Activated T-helper 2 cell treated with anti-CD3 and anti-CD28 coated beads, Interferon-gamma antibody, Interleukin-2, Interleukin-4, amounts not matched to agents 10 μg/mL and 5 μg/mL and 100 μg/mL, durations not matched to agents 14 hours and 24 hours and 36 hours (primary cell): Measurements from ENCODE around the gene HIC2. TPM values are rescaled to one million over a fixed set of nuclear protein-coding genes. Genes with fewer than 3 reads are reported as not detected.
"Not testable (repeated sequence)": the region's sequence is repeated elsewhere in the genome, so short reads cannot be mapped to it uniquely, and the experiment has no call there.

Experiments used
- DNase-seq: peaks from one replicate; pipeline ENCODE4 v3.0.0; 2021; ENCODE audit warnings: low spot score
- H3K27ac Mint-ChIP-seq: one replicate; pipeline ENCODE4 v1.8.0; 2021; ENCODE audit warnings: mixed read lengths
- H3K27me3 Mint-ChIP-seq: one replicate; pipeline ENCODE4 v1.8.0; 2021; ENCODE audit warnings: low read depth, mixed read lengths
- H3K36me3 Mint-ChIP-seq: one replicate; pipeline ENCODE4 v1.8.0; 2021; ENCODE audit warnings: low read depth, mixed read lengths
- H3K4me1 Mint-ChIP-seq: one replicate; pipeline ENCODE4 v1.8.0; 2021; ENCODE audit warnings: low read depth, mixed read lengths
- H3K4me3 Mint-ChIP-seq: one replicate; pipeline ENCODE4 v1.8.0; 2021; ENCODE audit warnings: low read depth, mild to moderate bottlenecking, moderate library complexity, mixed read lengths
- H3K9me3 Mint-ChIP-seq: one replicate; pipeline ENCODE4 v1.8.0; 2021; ENCODE audit warnings: mixed read lengths
- intact Hi-C: fragments of 100-400 bp; cut with micrococcal nuclease; formaldehyde crosslinking; loops from one replicate; pipeline ENCODE4 v1.15.1; 2023
- total RNA-seq: library from RNA; stranded (reverse); gene quantifications from 2 replicates; pipeline ENCODE4 v1.2.3, GENCODE V29; 2022

HIC2 gene
- total RNA-seq, 1 donor from 2014 or later: 4.9 TPM

DNA sequence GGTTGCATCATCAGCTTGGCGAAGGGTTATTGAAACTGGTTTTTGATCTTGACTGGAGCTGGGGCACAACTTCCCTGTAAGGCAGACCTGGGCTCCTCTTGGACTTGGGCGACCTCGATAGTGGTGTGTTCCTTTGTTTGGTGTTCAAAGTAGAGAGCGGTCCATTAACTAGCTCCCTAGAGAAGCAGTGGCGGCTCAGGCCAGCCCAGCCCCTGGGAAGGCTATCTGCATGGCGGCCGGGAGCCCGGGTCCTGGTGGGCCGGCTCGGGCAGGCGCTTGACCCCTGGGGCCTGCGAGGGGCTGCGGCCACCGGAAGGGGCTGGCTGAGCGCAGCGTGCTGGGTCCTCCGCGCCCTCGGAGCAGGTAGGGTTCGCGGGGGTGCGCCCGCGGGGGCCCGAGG lies 796 bp upstream of the HIC2 start:
- H3K9me3 Mint-ChIP-seq, intact Hi-C loops, DNase-seq, H3K27ac Mint-ChIP-seq, H3K27me3 Mint-ChIP-seq, H3K36me3 Mint-ChIP-seq, H3K4me1 Mint-ChIP-seq, H3K4me3 Mint-ChIP-seq: not testable (repeated sequence)

DNA sequence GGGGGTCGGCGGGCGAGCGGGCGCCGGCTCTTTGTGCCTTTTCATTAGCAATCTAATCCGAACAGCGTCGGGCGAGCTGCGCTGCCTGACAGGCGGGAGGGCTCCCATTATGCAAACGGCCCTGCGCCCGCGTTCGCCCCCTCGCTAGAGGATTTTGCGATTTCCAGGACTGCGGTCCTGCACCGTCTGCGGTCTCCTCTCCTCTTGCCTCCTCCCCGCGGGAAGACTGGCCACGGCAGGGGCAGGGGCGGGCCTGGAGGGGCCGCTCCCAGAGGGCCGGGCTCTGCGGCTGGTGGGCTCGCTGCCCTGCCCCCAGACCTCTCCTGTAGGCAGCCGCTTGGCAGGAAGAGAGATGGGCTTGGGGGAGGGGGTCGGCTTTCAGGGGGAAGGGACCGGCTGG lies 682 bp downstream of the HIC2 start:
- intact Hi-C loops, H3K4me1 Mint-ChIP-seq, H3K4me3 Mint-ChIP-seq, H3K27ac Mint-ChIP-seq, H3K9me3 Mint-ChIP-seq, H3K36me3 Mint-ChIP-seq, DNase-seq, H3K27me3 Mint-ChIP-seq: not testable (repeated sequence)

DNA sequence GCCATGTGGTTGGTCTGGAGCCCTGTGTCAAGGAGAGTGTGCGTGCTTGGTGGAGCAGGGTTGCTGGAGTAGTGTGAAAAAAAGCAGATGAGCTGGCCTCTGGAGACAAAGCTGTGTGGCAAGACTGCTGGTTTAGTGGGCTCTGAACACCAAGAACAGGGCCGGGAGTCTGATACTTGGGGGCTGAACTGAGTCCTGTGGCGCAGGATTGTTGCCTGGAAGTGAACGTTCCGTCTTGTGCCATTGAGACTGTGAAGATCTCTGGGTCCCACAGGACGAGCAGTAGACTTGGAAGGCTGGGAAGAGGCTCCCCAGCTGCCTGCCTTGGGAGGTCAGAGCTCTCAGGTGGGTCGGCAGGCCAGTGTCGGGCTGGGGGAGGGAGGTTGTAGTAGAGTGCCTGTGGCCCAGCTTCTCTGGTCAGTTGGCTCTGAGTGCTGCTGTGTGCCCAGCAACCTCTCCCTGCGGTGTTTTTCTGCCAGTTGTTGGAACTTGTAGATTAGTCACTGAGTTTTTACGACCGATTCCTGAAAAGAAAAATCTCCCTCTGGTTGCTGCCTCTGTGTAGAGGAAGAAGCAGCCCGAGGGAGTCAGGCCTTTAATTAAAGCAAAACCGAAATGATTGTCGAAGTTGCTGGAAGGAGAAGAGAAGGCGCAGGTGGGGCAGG lies 1.9 kb downstream of the HIC2 start:
- H3K27ac Mint-ChIP-seq, H3K4me3 Mint-ChIP-seq, H3K4me1 Mint-ChIP-seq, intact Hi-C loops, H3K9me3 Mint-ChIP-seq, DNase-seq, H3K27me3 Mint-ChIP-seq, H3K36me3 Mint-ChIP-seq: not testable (repeated sequence)

DNA sequence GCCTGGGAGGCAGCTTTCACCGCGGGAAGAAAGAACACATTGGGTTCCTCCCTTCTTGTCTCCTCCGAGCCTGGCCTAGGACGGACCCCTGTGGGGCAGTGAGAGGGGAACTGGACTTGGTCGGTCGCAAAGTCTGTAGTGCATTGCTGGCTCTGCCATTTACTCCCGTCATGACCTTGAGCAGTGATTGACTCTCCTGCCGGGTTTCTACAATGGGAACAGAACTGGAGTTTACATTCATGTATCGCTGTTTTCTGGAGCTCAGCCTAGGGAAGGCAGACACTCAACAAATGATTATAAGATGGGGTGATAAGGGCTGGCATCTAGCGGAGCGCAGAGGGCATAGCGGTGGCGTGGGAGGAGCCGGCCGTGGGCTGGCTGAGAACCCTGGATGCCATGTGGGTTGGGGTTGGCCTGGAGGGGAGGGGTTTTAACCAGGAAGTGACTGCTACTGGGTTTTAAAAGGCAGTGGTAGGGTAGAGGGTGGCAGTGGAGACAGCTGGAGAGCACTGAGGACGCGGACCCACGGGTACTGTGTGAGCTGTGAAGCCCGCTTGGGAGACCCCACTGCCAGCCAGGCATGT lies 3.1 kb downstream of the HIC2 start:
- intact Hi-C loops, DNase-seq, H3K36me3 Mint-ChIP-seq, H3K9me3 Mint-ChIP-seq, H3K4me1 Mint-ChIP-seq, H3K27me3 Mint-ChIP-seq, H3K27ac Mint-ChIP-seq, H3K4me3 Mint-ChIP-seq: not testable (repeated sequence)

DNA sequence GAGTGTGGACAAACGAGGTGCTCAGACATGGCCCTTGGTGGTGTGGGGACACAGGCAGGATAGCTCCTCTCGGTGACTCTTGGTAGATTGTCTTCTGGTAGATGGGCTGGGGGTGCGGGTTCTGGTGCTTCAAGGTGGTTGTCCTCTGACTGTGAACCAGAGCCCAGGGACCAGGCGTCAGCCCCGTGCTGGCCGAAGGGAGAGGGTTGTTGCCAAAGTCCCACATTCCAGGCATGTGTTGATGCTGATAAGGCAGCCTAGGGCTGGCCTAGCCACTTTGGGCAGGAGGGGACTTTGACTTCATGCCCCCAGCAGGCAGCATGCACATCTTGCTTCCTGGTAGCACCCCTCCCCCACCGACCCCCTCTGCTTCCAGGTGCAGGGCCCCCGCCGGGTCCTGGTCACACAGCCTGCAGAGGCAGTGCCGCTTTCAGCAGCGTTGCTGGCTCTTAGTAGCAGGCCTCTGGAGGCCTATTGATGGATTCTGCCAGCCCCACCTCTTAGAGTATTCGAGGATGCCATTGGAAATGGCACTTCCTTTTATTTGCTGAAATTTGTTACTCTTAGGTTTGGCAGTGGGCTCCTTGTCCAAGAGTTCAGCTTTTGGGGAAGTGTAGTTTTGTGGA lies 7.0 kb downstream of the HIC2 start:
- H3K27ac Mint-ChIP-seq, intact Hi-C loops, H3K9me3 Mint-ChIP-seq, H3K4me3 Mint-ChIP-seq, DNase-seq, H3K36me3 Mint-ChIP-seq, H3K4me1 Mint-ChIP-seq, H3K27me3 Mint-ChIP-seq: not testable (repeated sequence)

DNA sequence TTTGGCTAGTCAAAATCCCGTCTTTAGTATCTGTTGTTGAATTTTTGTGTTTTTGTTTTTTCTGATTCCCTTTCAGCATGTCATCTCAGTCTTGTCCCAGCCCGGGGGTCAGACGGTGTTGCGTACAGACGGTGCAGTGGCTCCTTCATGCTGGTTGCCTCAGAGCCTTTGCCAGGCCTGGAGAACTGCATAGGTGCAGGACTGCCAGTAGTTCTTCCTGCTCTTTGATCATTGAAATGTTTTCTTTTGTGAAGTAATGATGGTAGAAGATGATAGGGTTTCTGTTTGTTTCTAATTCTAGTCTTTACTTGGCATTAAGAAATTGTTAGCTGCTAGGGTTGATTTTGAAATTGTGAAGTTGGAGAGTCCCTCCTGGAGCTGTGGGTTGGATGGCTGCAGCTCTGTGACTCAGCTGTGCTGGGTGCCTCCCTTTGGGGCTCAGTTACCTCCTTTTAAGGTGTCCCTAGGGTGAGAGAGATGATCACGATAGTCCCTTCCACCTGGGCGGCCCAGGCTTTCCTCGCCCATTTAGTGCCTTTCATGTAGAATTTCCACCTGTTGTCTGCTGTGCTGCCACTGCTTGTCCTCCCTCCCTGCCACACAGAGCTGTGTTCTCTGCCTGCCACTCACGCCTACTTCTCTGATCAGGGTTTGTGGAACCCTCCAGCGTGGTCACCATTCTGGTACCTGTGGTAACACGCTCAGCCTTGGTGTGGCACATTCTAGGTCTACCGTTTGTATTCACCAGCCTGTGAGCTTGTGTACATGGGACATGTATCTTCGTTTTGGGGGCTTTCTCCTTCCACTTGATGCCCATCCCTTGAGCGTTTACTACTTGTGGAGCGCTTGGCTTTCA lies 17.4 kb downstream of the HIC2 start:
- H3K4me3 Mint-ChIP-seq, DNase-seq, H3K9me3 Mint-ChIP-seq, H3K36me3 Mint-ChIP-seq, intact Hi-C loops, H3K4me1 Mint-ChIP-seq, H3K27me3 Mint-ChIP-seq, H3K27ac Mint-ChIP-seq: not testable (repeated sequence)

DNA sequence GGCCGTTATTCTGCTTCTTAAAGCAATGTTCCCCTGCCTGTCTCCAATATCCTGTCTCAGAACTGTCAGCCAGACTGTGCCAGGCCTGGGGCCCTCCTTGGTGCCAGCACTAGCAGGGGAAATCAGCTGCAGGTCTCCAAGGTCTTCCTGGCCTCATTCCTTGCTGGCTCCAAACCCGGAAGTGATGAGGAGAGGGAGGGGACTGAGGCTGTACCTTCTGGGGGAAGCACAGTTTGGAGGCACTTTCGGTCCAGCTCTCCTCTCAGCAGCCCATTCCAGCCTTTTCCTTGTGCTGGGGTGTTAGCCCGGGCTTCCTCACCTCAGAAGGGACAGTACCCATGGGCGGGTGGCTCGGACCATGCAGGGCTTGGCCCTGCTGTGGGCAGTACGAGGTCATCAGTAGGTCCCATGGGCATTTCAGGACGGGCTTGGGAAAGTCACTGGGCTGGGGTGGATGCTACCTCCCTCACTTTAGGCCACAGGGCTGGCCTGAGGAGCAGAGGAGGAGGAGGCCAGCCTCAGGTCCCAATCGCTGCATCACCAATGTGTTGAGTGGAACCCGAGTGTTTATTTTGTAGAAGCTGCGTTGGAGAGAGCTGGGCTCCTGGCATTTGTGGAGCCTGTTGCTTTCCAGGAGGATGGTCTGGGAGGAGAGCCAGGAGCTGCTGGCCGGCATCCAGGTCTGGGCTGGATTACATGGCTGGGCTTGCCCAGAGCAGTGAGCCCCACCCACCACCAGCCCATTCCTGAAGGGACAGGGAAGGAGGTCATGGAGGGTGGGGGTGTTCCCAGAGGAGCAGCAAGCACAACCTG lies 19.0 kb downstream of the HIC2 start:
- H3K27ac Mint-ChIP-seq, H3K4me3 Mint-ChIP-seq, H3K4me1 Mint-ChIP-seq, H3K9me3 Mint-ChIP-seq, H3K36me3 Mint-ChIP-seq, H3K27me3 Mint-ChIP-seq, DNase-seq, intact Hi-C loops: not testable (repeated sequence)

DNA sequence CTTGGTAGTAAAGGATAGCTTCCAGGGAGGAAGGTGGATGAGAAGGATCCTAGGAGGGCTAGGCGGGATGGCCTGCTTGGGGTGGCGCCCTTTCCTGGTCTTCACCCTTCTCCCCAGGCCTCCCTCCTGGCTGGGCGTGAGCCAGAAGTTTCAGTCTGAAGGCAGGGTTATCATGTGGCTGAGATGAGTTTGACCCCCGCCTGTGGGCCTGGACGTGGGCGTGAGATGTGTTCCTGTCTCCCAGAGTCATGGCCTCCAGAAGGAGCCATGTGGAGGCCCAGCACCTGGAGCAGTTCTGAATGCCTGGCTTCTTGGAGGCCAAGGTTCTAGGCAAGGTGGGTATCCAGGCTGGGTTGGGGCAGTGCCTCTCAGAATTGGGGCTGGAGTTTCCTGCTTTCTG lies 20.8 kb downstream of the HIC2 start:
- intact Hi-C loops, H3K9me3 Mint-ChIP-seq, H3K4me1 Mint-ChIP-seq, H3K36me3 Mint-ChIP-seq, H3K27me3 Mint-ChIP-seq, H3K27ac Mint-ChIP-seq, H3K4me3 Mint-ChIP-seq, DNase-seq: not testable (repeated sequence)

DNA sequence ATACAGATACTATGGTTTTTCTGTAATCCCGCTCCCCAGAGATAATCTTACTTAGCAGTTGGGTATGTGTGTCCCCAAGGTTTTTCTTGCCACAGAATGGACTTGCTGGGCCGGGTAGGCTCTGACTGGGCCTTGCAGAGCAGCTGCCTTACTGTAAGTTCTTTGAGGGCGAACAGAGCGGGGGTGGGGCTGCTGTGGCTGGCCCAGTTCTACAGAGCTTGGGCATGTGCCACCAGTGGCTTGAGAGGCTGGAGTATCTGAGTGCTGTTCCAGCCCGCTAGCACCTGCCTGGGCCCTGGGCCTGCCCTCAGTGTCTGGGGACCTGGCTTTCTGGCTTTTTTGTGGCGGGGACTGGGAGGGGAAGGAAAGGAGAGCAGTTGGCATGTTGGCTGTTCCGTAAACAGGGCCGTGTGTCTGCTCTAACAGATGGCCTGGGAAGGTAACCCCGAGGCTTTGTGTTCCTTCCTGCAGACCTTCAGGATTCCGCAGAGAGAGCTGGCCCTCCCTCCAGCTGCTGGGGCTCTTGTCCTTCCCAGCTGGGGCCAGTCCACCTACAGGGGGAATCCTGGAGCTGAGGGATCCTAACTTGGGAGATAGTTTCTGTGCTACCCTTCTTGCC lies 23.0 kb downstream of the HIC2 start:
- intact Hi-C loops, DNase-seq, H3K27me3 Mint-ChIP-seq, H3K4me1 Mint-ChIP-seq, H3K27ac Mint-ChIP-seq, H3K9me3 Mint-ChIP-seq, H3K4me3 Mint-ChIP-seq, H3K36me3 Mint-ChIP-seq: not testable (repeated sequence)

DNA sequence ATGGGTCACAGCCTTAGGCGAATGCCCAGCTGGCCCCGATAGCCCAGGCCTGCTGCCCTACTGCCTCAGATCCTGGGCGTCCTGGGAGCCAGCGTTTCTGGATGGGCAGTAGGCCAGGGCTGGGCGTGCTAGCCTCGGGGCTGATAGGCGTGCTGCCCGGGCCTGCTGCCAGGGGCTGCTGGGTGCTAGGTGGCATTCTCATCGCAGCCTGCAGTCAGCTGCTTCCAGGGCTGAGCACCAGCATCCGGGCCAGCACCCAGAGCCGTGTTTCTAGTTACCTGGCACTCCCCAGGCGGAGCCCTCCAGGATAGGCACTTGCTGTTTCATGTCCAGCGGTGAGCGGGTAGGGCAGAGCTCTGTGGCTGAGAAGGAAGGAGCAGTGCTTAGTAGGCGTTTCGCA lies 23.5 kb downstream of the HIC2 start:
- DNase-seq, H3K27me3 Mint-ChIP-seq, intact Hi-C loops, H3K4me1 Mint-ChIP-seq, H3K36me3 Mint-ChIP-seq, H3K27ac Mint-ChIP-seq, H3K4me3 Mint-ChIP-seq, H3K9me3 Mint-ChIP-seq: not testable (repeated sequence)

DNA sequence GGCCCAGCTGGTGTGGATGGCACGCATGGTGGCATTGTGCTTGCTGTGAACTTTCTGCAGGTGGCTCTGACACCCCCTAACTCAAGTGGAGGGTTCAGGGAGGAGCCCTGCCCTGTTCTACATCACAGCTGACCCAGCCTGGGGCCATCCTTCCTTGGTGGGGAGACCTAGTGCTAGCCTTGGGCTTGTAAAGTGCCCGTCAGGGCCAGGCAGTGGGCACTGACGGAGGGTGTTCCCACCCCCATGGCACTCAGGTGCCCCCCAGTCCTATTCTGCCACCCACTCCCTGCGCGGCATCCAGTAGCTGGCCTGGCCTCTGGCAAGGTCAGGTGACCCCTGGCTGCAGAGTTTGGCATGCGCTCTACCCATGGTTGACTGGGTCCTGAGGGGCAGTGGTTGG lies 24.0 kb downstream of the HIC2 start:
- H3K27ac Mint-ChIP-seq, intact Hi-C loops, H3K4me1 Mint-ChIP-seq, DNase-seq, H3K4me3 Mint-ChIP-seq, H3K27me3 Mint-ChIP-seq, H3K9me3 Mint-ChIP-seq, H3K36me3 Mint-ChIP-seq: not testable (repeated sequence)

DNA sequence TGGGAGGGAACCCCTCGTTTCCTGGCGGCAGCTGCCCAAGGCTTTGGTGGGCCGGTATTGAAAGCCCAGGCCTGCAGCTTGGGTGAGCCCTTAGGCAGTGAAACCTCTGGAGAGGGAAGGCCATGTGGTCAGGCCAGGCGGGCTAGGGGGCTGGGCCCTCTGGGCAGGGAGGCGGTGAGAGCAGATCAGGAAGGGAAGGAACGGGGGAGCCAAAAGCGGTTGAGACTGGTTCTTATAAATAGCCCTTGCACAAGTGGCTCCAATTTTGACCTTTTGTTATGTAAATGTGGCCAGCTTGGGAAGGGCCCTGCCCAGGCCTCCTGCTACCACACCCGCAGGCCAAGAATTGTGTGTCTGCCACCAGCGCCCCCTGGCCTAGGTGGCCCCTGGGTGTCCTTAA lies 25.0 kb downstream of the HIC2 start:
- not testable (repeated sequence) for H3K36me3 Mint-ChIP-seq

More for the DNA sequence above, 25.0 kb downstream of the HIC2 start:
- H3K27ac Mint-ChIP-seq, H3K4me1 Mint-ChIP-seq, H3K9me3 Mint-ChIP-seq, H3K4me3 Mint-ChIP-seq, H3K27me3 Mint-ChIP-seq, intact Hi-C loops, DNase-seq: not testable (repeated sequence)
